HepG2 (cell line): Measurements from ENCODE around the gene MYO1E. TPM values are rescaled to one million over a fixed set of nuclear protein-coding genes. Genes with fewer than 3 reads are reported as not detected.

Experiments
- CTCF ChIP-seq: sonication (generic); formaldehyde crosslinking; IDR thresholded peaks from 2 replicates; pipeline ENCODE4 v1.5.0; 2020; ENCODE audit warnings: mild to moderate bottlenecking, missing genetic modification reagents, moderate library complexity
- HNF1B ChIP-seq: sonication (generic); formaldehyde crosslinking; IDR thresholded peaks from 2 replicates; pipeline ENCODE4 v1.5.1; 2020; ENCODE audit warnings: mild to moderate bottlenecking, moderate library complexity, missing genetic modification reagents
- KDM1A ChIP-seq: IDR thresholded peaks from 2 replicates; pipeline ENCODE4 v1.6.1; 2016; ENCODE audit warnings: missing compliant biosample characterization
- MTA3 ChIP-seq: sonication (generic); formaldehyde crosslinking; IDR thresholded peaks from 2 replicates; pipeline ENCODE4 v1.4.0; 2020; ENCODE audit warnings: missing genetic modification reagents
- NCOA1 ChIP-seq: sonication (generic); formaldehyde crosslinking; IDR thresholded peaks from 2 replicates; pipeline ENCODE4 v1.9.0; 2021; ENCODE audit warnings: missing genetic modification reagents
- PPARG ChIP-seq: conservative IDR thresholded peaks from 2 replicates; pipeline ENCODE4 v1.6.1; 2016; ENCODE audit warnings: missing biosample characterization, missing genetic modification reagents
- PTBP1 ChIP-seq: fragments of 200-400 bp; formaldehyde crosslinking; IDR thresholded peaks from 2 replicates; pipeline ENCODE4 v1.6.1; 2018; ENCODE audit warnings: low read length, low read depth; ENCODE audit not compliant: poor library complexity, severe bottlenecking
- SNAPC2 ChIP-seq: sonication (generic); formaldehyde crosslinking; IDR thresholded peaks from 2 replicates; pipeline ENCODE4 v1.8.1; 2022; ENCODE audit warnings: mild to moderate bottlenecking, missing genetic modification reagents
- SPEN ChIP-seq: sonication (generic); formaldehyde crosslinking; IDR thresholded peaks from 2 replicates; pipeline ENCODE4 v1.5.1; 2020; ENCODE audit warnings: low read depth, mild to moderate bottlenecking, missing genetic modification reagents
- TRIM24 ChIP-seq: sonication (generic); formaldehyde crosslinking; IDR thresholded peaks from 2 replicates; pipeline ENCODE4 v1.8.0; 2022; ENCODE audit warnings: mild to moderate bottlenecking, missing genetic modification reagents
- UBTF ChIP-seq: sonication (generic); formaldehyde crosslinking; IDR thresholded peaks from 2 replicates; pipeline ENCODE4 v1.4.0; 2020; ENCODE audit warnings: mild to moderate bottlenecking, missing genetic modification reagents
- ZBTB3 ChIP-seq: sonication (generic); formaldehyde crosslinking; IDR thresholded peaks from 2 replicates; pipeline ENCODE4 v1.4.0; 2020; ENCODE audit warnings: low read depth, mild to moderate bottlenecking, moderate library complexity, missing genetic modification reagents, borderline replicate concordance
- ZBTB42 ChIP-seq: sonication (generic); formaldehyde crosslinking; IDR thresholded peaks from 2 replicates; pipeline ENCODE4 v1.5.0; 2020; ENCODE audit warnings: mild to moderate bottlenecking, missing genetic modification reagents
- ZNF136 ChIP-seq: sonication (generic); formaldehyde crosslinking; IDR thresholded peaks from 2 replicates; pipeline ENCODE4 v1.8.1; 2022; ENCODE audit warnings: low read depth, mild to moderate bottlenecking, moderate library complexity, missing genetic modification reagents
- ZNF24 ChIP-seq: fragments of 450-650 bp; IDR thresholded peaks from 2 replicates; pipeline ENCODE4 v1.6.1; 2017; ENCODE audit warnings: antibody characterized with exemption, mild to moderate bottlenecking
- ZNF460 ChIP-seq: sonication (generic); formaldehyde crosslinking; IDR thresholded peaks from 2 replicates; pipeline ENCODE4 v1.5.1; 2020; ENCODE audit warnings: missing genetic modification reagents, mild to moderate bottlenecking, borderline replicate concordance
- ZNF607 ChIP-seq: sonication (generic); formaldehyde crosslinking; IDR thresholded peaks from 2 replicates; pipeline ENCODE4 v1.5.1; 2020; ENCODE audit warnings: missing genetic modification reagents, mild to moderate bottlenecking, borderline replicate concordance
- ZNF800 ChIP-seq: sonication (generic); formaldehyde crosslinking; IDR thresholded peaks from 2 replicates; pipeline ENCODE4 v1.4.0; 2020; ENCODE audit warnings: missing genetic modification reagents
- ZNF883 ChIP-seq: sonication (generic); formaldehyde crosslinking; IDR thresholded peaks from 2 replicates; pipeline ENCODE4 v1.5.1; 2020; ENCODE audit warnings: mild to moderate bottlenecking, missing genetic modification reagents; ENCODE audit errors: not compliant biosample characterization
- polyA plus RNA-seq, 8 experiments: library from polyadenylated mRNA; depleted of rRNA in 3 of 8; stranded (reverse) in 7 of 8; unstranded in 1 of 8; fragments of >200 nt; fragmentation: Illumina TruSeq in 4 of 8; extraction: Trizol in 4 of 8; gene quantifications; 2 replicates each; pipeline versions ENCODE4 v1.2.1 to v1.2.3, GENCODE V29; 2011 to 2016; ENCODE audit warnings: low read depth in 4 of 8, missing spikeins in 1 of 8, mixed read lengths in 1 of 8; ENCODE audit not compliant: insufficient read depth in 1 of 8
- total RNA-seq, 5 experiments: library from RNA; depleted of rRNA; stranded (reverse); fragments of >200 nt; fragmentation: Illumina TruSeq; extraction: Trizol; gene quantifications; 2 replicates each; pipeline ENCODE4 v1.2.3, GENCODE V29; 2016; ENCODE audit warnings: low read depth in 1 of 5
- TF ChIP-seq, protein P1 (sequence below): sonication (generic); formaldehyde crosslinking; IDR thresholded peaks from 2 replicates; pipeline ENCODE4 v1.4.0; 2020; ENCODE audit warnings: mild to moderate bottlenecking, missing genetic modification reagents

MYO1E gene
- total and polyA plus RNA-seq, 2 of the 13 experiments (the other 11 are each of a cell fraction or from before 2014, with no cell fraction given): 15.7 to 25.1 TPM

- TF ChIP-seq ZNF460 (CRISPR knock-in tag) (no peak), NCOA1 (CRISPR knock-in tag) (no peak), KDM1A (CRISPR knock-in tag) (no peak), SNAPC2 (CRISPR knock-in tag) (no peak), ZNF883 (CRISPR knock-in tag) (no peak), TRIM24 (CRISPR knock-in tag) (no peak), SPEN (no peak), ZNF24 (no peak), MTA3 (CRISPR knock-in tag) (no peak), HNF1B (no peak), ZBTB3 (CRISPR knock-in tag) (no peak), ZNF800 (no peak), ZNF607 (CRISPR knock-in tag) (no peak), UBTF (CRISPR knock-in tag) (no peak), PTBP1 (no peak), CTCF (CRISPR knock-in tag) (no peak), ZBTB42 (CRISPR knock-in tag) (no peak), ZNF136 (CRISPR knock-in tag) (no peak), PPARG (CRISPR knock-in tag) (peak; percentile 93)
- TF ChIP-seq, protein P1, sequence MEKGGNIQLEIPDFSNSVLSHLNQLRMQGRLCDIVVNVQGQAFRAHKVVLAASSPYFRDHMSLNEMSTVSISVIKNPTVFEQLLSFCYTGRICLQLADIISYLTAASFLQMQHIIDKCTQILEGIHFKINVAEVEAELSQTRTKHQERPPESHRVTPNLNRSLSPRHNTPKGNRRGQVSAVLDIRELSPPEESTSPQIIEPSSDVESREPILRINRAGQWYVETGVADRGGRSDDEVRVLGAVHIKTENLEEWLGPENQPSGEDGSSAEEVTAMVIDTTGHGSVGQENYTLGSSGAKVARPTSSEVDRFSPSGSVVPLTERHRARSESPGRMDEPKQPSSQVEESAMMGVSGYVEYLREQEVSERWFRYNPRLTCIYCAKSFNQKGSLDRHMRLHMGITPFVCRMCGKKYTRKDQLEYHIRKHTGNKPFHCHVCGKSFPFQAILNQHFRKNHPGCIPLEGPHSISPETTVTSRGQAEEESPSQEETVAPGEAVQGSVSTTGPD (CRISPR knock-in tag): no peak; the same call in 1 of the 2 replicates
Observed at GRCh38 chr15:59339252-59339672, 33.4 kb downstream of the MYO1E start (continued).
